Measurements from ENCODE around the gene CX3CR1.

CX3CR1 gene

DNA sequence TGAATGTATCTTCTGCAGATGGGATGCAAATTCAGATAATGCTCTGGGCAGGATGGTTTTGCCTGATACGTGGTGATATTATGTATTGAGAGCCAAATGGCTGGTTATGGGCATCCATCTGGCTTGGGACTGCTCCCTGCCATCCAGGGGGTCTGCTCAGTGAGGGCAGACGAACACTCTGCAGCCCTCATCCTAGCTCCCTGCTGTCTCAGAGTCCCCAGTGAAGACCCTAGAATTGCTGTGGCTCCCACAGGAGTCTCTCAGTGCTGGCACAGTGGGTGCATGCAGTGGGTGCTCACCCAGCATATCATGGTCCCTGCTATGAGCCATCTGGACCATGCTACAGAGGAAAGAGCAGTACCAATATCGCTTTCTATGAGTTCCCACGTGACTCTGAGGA lies 10.3 kb downstream of the CX3CR1 start:
- no peaks in the 10 kb centered on the region for H3K27me3 ChIP-seq (ENCODE audit: insufficient read depth, poor library complexity, severe bottlenecking)
- no peak for DNase-seq (ENCODE audit: low read depth in 1 of 2, low spot score in 1 of 2)
- TF ChIP-seq POLR2AphosphoS5 (IDR thresholded peaks at IDR 0.05; ENCODE audit: low read depth) = no peak
- TF ChIP-seq, protein P1, sequence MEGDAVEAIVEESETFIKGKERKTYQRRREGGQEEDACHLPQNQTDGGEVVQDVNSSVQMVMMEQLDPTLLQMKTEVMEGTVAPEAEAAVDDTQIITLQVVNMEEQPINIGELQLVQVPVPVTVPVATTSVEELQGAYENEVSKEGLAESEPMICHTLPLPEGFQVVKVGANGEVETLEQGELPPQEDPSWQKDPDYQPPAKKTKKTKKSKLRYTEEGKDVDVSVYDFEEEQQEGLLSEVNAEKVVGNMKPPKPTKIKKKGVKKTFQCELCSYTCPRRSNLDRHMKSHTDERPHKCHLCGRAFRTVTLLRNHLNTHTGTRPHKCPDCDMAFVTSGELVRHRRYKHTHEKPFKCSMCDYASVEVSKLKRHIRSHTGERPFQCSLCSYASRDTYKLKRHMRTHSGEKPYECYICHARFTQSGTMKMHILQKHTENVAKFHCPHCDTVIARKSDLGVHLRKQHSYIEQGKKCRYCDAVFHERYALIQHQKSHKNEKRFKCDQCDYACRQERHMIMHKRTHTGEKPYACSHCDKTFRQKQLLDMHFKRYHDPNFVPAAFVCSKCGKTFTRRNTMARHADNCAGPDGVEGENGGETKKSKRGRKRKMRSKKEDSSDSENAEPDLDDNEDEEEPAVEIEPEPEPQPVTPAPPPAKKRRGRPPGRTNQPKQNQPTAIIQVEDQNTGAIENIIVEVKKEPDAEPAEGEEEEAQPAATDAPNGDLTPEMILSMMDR (IDR thresholded peaks at IDR 0.05; ENCODE audit: insufficient read depth, low read length) = no peak
- TF ChIP-seq, protein P2, sequence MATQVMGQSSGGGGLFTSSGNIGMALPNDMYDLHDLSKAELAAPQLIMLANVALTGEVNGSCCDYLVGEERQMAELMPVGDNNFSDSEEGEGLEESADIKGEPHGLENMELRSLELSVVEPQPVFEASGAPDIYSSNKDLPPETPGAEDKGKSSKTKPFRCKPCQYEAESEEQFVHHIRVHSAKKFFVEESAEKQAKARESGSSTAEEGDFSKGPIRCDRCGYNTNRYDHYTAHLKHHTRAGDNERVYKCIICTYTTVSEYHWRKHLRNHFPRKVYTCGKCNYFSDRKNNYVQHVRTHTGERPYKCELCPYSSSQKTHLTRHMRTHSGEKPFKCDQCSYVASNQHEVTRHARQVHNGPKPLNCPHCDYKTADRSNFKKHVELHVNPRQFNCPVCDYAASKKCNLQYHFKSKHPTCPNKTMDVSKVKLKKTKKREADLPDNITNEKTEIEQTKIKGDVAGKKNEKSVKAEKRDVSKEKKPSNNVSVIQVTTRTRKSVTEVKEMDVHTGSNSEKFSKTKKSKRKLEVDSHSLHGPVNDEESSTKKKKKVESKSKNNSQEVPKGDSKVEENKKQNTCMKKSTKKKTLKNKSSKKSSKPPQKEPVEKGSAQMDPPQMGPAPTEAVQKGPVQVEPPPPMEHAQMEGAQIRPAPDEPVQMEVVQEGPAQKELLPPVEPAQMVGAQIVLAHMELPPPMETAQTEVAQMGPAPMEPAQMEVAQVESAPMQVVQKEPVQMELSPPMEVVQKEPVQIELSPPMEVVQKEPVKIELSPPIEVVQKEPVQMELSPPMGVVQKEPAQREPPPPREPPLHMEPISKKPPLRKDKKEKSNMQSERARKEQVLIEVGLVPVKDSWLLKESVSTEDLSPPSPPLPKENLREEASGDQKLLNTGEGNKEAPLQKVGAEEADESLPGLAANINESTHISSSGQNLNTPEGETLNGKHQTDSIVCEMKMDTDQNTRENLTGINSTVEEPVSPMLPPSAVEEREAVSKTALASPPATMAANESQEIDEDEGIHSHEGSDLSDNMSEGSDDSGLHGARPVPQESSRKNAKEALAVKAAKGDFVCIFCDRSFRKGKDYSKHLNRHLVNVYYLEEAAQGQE (IDR thresholded peaks at IDR 0.05; ENCODE audit: insufficient replicate concordance, low read depth) = no peak
- TF ChIP-seq SPI1 (IDR thresholded peaks at IDR 0.05; ENCODE audit: borderline replicate concordance, low read depth) = no peak
- no peak for TF ChIP-seq GABPA (IDR thresholded peaks at IDR 0.05; ENCODE audit: low read depth)
- H3K4me3 ChIP-seq (replicated peaks; ENCODE audit: insufficient read depth, low read length) = no peak overlapping the region
- H3K27ac ChIP-seq (replicated peaks) = no peak overlapping the region

DNA sequence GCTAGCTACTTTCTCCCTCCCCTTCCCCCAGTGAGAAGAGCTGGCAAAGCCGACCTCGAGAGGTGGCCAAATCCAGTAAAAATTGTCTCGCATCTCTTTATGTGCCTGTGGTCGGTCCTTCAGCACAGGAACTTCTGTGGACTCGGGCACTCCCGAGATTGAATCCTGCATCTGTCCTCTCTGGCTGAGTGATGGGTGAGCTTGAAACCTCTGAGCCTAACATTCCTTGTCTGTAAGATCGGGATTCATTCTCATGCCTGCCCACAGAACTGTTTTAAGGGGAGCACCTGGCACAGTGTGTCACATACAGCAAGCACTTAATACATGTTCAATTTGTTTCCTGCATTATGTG lies 11.3 kb downstream of the CX3CR1 start:
- no peak overlapping the region for H3K27ac ChIP-seq (replicated peaks)
- no peaks in the 10 kb centered on the region for H3K27me3 ChIP-seq (ENCODE audit: insufficient read depth, poor library complexity, severe bottlenecking)
- TF ChIP-seq, protein P2 (IDR thresholded peaks at IDR 0.05; ENCODE audit: insufficient replicate concordance, low read depth) = no peak
- TF ChIP-seq SPI1 (IDR thresholded peaks at IDR 0.05; ENCODE audit: borderline replicate concordance, low read depth) = no peak
- TF ChIP-seq POLR2AphosphoS5 (IDR thresholded peaks at IDR 0.05; ENCODE audit: low read depth) = no peak
- no peak for TF ChIP-seq GABPA (IDR thresholded peaks at IDR 0.05; ENCODE audit: low read depth)
- TF ChIP-seq, protein P1 (IDR thresholded peaks at IDR 0.05; ENCODE audit: insufficient read depth, low read length) = no peak
- H3K4me3 ChIP-seq (replicated peaks; ENCODE audit: insufficient read depth, low read length) = no peak overlapping the region
- no peak for DNase-seq (ENCODE audit: low read depth in 1 of 2, low spot score in 1 of 2)

DNA sequence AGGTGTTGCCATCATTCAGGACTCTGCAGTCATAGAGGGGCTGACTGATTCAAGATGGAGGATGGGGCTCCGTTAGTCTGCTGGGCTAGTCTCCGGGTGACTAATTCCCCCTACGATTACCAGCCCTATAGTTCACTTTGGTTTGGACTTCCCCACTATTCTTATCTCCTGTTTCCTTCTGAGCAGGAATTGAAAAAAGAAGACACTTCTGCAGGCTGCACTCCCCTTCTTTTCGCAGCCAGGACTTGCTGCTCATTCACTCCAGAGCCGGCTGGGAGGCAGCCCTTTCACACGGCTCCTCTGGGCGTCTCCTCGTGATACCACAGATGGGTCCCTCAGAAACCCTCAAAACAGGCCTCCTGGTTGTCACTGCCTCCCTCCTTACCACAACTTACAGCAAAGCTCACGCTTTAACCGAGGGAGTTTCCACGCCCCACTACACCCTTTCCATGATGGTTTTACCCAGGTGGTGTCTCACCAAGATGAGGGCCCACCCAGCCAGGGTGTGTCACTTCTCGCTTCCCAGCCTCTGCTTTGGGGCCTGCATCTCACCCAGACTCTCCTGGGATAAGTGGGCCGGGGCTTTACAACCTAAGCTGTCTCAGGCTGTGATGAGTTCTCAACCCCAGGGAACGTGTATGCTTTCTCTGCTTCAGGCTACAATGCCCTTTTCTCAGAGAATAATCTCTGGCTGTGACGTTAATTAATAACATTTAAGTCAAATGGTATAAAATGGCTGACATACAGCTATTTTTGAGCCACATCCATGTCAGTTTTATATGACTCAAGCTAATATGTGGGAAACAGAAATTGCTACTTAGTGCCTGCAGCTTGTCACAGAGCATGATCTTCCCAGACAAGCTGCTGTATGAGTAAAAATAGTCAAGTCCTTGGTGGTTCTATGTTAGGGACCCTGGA lies 11.9 kb downstream of the CX3CR1 start:
- no peak for DNase-seq (ENCODE audit: low read depth in 1 of 2, low spot score in 1 of 2)
- TF ChIP-seq GABPA (IDR thresholded peaks at IDR 0.05; ENCODE audit: low read depth) = no peak
- no peak for TF ChIP-seq SPI1 (IDR thresholded peaks at IDR 0.05; ENCODE audit: borderline replicate concordance, low read depth)
- TF ChIP-seq, protein P2 (IDR thresholded peaks at IDR 0.05; ENCODE audit: insufficient replicate concordance, low read depth) = no peak
- TF ChIP-seq POLR2AphosphoS5 (IDR thresholded peaks at IDR 0.05; ENCODE audit: low read depth) = no peak
- TF ChIP-seq, protein P1 (IDR thresholded peaks at IDR 0.05; ENCODE audit: insufficient read depth, low read length) = no peak
- H3K27ac ChIP-seq (replicated peaks) = no peak overlapping the region
- no peaks in the 10 kb centered on the region for H3K27me3 ChIP-seq (ENCODE audit: insufficient read depth, poor library complexity, severe bottlenecking)
- no peak overlapping the region for H3K4me3 ChIP-seq (replicated peaks; ENCODE audit: insufficient read depth, low read length)
